A204.1 (cell line): ENCODE results near the gene RAD51B.

Experiments
- FAIRE-seq: peaks from 2 replicates; lab custom pipeline; 2012; peaks lifted over from hg19 to GRCh38; lab: Jason Lieb, UNC

The RAD51B gene

DNA sequence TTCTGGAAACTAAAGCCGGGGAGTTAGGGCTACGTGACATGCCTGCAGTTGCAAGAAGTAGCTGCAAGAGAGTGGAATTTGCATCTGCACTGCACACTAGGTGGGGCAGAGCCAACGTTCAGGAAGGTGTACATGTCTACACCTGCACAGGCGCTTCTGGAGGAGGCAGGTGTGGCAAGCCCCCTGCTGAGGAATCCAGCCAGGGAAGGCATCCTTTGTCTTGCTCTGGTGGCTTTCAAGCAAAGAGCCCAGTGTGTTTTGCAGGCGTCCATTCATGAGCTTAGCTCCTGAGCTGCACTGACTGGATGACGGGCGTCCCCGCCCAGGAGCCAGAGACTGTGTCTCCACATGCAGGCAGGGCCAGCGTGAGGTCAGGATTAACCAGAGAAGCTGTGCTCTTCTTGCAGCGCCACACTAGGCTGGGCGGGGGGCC, 856.9 kb downstream of the RAD51B start:
- FAIRE-seq = no peak

DNA sequence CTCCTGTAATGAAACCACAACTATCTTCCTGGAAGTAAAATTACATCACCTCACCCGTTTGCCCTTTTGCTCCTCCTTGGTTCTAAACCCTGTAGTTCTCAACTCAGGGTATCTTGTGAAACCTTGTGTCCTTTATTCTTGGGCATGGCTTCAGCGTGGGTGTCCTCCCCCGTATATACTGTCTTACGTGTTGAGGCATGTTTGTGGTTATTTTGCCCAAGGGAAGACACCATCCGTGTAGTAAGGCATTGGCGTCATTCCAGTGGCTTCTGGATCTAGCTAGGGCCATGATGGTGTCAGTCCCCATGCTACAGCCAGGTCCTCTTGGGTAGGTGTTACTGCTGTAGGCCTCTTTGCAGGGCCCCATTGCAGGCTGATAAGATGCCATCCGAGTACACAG, 857.9 kb downstream of the RAD51B start:
- no peak for FAIRE-seq

DNA sequence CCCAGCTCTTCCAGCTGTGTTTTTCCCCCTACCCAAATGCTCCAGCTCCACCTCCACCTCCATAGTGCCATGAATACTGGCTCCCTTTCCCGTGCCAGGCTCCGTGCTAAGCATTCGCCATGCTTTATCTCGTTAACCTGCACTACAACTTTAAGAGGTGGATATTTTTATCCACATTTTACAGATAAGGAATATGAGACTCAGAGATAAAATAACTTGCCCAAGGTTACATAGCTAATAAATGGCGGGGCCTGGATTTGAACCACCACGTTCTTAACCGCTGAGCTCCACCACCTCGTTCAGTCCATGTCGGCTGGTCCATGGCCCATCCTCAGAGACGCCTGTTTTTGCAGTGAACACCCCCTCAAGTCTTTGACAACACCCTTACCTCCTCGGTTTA, 858.3 kb downstream of the RAD51B start:
- FAIRE-seq = no peak

DNA sequence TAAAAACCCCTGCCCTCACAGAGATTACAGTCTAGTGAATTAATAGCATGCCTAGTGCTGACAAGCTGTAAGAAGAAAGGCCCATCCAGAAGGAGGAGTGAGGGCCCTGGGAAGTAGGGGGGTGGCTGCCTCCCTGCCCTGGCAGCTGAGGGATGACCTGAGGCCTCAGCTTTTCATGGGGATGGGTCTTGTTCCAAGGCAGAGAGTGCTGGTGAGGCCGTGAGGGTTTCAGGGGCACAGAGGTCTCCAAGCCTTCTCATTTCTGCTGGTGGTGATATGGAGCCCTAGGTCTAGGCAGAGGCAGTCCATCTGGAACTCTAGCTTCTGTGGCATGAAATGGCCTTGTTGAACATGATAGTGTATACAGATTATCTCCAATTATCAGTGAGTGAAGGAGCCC, 858.9 kb downstream of the RAD51B start:
- FAIRE-seq = no peak

DNA sequence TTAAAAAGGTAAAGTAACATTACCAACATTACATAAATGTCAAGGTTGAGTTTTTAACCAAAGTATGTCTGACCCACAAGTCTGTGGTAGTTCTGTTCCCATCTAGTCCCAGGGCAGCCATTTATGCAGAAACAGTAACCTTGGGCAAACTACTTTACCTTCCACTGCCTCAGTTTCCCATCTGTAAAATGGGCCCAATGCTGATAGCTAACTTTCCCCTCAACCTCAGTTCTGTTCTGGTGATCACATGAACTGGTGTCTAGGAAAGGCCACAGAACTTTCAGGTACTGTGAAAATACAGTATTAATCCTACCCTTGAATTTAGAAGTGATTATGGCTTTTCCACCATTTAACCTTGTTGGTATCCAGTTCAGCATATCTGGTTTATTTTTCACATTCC, 859.7 kb downstream of the RAD51B start:
- FAIRE-seq = no peak

DNA sequence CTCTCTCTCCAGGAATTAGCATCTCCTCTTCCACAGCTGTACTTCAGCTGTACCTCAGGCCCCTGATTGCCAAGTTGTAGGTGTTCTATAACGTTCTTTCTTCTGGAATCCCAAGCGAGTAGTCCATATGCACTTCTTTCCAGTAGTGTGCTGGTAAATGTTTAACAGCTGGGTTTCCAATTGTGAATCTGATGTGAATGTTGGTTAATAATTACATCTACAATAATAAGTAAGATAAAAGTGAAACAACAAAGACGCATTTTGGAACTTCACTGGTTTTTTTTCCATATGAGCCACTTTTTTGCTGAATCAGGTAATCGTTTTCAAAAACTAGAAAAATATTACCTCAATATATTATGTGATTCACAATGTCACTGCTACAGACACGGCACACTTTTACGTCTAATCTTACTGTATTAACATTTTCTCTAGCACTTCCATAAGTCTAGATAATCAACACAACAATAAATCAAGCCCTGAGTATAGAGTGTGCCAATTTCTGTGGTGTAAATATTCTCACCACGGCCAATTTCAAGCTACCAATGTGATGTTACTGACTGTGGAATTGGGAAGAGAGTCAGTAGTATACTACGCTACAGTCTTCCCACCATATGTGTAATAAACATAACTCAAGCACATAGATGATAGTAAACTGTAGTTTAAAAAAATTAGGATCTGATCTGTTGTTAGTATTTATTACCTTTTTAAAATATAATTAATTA, 860.3 kb downstream of the RAD51B start:
- no peak for FAIRE-seq

DNA sequence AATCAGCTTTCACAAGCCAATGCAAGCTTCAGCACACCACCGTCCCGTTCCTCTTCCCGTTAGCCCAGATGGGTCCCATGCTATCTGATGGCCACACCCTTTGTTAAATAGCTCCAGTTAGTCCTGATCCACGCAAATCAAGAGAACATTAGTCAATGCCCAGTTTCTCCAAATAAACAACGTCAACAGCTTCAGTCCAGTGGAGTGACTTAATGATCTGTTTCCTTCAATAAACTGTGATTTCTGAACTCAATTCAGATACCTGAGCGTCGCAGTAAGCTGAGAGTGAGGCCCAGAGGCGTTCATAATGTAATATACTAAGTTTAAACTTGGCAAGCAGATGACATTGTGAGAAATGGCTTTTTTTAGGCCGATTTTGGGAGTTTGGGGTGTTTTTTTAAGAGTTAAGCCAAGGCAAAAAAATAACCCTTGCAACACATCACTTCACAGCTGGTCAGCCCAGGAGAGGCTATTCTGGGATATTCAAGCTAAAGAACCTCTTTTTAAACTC, 861.0 kb downstream of the RAD51B start:
- FAIRE-seq = no peak

DNA sequence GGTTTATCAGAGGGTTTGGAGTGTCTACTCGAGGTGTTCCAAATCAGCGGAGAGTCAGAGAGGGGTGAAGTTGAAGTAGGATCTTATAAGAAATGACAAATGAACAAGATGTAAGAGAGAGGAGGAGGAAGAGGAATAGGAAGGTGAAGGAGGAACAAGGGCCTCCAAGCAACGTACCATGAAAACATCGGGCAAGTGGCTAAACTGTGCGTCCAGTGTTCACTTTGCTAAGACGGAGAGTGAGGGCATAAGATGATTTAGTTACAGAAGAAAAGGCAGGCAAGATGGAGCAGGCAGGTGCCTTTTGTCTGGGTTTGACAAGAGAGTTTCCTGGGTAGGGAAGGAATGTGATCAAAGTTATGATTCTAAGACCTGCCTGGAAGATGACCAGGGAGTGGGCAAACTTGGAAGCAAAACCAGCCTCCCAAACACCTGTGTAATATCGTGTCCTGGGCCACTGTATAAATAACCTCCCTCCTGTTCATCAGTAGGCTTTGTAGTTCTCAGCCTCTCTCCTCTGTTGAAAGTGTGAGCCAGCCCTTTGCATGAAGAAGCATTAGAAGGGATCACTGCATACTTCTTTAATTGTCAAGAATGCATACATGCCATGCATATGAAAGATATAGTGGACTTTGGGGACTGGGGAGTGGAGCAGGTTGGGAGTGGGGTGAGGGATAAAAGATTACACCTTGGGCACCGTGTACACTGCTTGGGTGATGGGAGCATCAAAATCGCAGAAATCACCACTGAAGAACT, 861.9 kb downstream of the RAD51B start:
- no peak for FAIRE-seq

DNA sequence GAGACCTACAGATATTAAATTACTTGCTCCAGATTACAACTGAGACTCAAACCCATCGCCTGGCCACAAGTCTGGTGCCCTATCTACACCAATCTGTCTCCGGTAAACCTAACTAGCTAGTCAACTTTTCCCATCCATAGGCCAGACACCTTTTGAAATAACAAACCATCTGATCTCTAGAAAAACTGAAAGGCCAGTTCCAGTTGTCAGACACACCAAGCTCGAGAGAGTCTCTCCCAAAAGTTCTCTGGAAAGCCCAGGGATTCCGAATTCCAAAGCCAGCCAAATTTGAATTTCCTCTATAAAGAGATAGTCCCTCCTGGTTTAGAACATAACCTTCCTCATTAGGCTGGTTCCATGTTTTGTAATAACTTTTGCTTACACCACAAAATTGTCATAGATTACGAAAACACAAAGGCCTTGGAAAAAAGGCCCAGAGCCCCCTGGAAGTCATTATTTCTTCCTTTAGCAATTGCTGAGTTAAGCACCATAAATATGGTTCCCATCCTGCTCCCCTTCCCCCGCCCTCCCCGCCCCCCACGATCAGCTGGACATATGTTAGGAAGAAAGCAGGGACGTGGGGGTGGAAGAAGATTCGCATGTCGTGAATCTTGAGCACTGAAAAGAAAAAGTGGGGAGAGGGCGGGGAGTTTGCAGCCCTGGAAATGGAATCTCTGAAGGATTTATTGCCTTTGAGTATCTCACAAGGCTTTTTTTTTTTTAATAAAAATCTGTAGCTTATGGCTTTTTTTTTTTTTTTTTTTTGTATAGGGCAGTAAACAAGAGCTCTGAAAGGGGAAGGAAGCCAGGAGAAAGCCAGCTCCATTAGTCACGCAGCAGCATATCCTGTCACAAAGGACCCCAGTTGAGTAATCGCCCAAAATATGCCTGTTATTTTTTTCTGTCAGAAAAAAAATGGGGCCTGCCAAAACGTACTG, 862.9 kb downstream of the RAD51B start:
- FAIRE-seq = no peak

DNA sequence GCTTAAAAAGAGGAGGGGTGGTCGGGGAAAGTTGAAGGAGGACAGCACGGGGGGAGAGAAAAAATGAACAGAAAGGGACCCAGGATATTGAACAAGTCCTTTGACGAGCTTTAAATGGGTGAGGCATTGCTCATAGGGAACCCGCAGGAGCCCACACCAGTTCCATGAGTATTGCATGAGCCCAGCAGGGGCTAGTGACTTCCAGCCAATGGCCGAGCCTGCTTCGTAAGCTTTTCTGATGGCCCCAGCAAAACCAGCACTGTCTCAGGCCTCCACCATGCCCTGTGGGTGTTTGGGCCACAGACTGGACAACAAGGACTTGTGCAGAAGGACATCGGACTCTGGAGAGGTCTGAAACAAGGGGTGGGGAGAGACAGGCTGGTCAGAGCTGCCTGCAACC, 863.7 kb downstream of the RAD51B start:
- no peak for FAIRE-seq

DNA sequence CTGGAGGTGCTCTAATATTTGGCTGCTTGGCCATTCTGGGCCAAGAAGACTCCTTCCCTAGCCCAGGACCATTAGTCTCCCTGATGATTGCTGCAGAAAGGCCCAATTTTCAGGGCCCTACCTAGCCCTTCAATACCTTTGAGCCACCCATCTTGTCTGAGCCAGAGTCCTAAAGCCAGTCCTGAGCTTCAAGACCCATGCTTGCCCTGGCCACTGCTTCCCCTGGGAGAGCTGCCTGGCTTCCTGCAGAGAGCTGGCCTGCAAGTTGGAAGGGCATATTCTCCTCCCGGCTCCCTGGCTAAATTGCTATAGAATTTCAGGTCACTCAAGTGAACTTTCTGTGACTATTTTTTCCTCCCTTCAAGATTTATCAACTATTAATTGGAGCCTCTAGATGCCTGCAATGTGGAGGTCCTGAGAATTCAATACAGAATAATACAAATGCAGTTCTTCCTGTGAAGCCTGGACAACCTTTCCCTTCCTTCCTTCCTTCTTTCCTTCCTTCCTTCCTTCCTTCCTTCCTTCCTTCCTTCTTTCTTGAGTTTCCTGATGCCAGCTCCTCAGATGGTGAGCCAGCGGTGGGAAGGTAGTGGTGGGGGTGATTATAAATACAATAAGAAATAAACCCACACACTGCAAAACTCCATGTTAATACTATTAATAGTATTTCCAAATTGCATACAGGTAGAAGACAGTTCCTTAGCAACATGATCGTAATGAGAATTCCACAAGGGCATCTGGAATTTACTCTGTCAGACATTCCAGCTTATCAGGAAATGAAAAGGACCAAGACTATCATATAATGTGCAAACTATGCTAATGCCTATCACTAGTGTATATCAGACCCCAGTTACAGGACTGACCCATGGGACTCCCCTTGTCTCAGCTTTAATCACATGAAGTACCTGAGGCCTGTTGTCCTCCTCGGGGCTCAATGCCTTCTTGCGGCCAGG, 865.2 kb downstream of the RAD51B start:
- FAIRE-seq = no peak

DNA sequence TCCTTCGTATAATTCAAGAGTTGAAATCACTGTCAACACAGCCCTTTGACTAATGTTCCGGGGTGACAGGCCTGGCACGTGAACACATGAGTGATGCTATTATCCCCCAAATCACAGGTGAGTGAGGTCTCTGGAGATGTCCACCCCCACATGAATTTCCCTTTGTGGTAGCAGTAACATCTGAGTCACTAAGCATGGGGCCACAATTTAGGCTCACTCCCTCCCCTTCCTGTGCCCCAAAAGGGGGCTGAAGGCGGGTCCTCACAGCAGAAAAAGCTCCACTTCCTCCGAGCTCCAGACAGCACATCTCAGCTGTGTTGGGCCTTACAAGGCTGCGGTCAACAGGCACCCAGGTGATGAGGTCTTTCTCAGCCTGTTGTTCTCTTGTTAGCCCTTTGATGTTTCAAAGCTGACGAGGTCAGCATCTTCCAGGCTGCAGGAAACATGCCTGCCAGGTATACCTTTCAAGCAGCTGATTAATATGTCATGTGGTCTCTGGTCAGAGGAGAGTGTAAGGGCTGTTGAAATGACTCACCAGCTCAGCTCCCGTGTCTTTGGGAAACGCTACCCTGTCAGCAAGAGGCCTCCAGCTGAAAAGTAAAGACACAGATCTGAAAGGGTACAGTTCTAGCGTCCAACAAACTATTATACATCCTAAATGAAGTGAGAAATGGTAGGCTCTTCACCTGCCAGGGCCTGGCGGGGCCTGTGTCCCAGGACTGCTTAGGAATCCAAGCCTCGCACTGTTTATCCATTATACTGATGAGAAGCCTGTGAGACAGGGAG, 866.0 kb downstream of the RAD51B start:
- no peak for FAIRE-seq

DNA sequence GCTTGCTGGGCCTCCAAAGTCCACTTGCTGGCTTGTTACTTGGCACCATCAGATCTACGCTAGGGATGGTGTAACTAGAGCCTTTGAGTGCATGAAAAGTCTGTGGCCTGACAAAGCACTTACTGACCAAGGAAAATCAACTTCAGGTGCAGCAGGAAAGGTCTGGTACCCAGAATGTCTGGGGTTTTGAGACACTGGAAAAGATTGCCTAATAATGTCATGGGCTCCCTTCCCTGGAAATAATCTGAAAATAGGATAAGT, 866.6 kb downstream of the RAD51B start:
- no peak for FAIRE-seq

DNA sequence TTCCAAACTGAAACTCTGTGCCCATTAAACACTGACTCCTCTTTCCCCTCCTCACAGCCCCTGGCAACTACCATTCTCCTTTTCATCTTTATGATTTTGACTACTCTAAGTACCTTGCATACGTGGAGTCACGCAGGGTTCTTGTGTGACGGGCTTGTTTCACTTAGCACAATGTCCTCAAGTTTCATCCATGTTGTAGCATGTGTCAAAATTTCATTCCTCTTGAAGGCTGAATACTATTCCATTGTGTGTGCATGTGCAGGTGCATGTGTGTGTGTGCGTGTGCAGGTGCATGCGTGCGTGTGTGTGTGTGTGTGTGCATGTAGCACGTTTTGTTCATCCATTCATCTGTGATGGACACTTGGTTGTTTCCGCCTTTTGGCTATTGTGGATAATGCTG, 867.1 kb downstream of the RAD51B start:
- no peak for FAIRE-seq

DNA sequence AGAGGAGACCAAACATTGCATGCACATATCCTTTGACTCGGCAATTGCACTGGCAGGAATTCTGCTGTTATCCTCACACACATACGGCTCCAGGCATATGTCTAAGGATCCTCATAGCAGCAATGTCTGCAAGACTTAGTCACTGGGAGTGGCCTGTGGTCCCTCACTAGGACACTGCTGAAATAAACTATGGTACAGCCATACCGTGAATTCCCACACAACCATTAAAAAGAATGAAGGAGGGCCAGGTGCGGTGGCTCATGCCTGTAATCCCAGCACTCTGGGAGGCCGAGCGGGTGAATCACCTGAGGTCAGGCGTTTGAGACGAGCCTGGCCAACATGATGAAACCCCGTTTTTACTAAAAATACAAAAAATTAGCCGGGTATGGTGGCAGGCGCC, 868.2 kb downstream of the RAD51B start:
- FAIRE-seq = no peak

DNA sequence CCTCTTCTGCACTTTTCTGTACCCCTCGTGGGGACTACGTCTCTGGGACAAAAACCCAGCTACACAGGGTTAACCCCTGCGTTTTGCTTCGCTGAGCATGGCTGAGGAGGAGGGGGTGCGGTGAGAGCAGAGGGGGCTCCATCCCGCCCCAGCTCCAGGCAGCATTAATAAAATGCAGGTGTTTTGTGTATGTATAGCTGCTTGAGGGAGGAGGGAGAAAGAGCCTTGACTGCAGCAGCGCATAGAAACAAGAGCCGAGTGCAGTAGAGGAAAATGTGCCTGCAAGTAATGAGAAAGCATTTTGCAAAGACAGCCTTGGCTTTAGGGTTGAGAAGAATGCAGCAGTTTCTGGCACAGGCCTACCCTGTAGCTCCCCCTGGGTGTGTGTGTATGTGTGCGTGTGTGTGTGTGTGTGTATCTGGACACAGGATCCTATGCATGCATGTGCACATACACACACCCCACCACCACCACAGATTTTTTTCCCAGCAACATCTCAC, 869.3 kb downstream of the RAD51B start:
- FAIRE-seq = no peak

DNA sequence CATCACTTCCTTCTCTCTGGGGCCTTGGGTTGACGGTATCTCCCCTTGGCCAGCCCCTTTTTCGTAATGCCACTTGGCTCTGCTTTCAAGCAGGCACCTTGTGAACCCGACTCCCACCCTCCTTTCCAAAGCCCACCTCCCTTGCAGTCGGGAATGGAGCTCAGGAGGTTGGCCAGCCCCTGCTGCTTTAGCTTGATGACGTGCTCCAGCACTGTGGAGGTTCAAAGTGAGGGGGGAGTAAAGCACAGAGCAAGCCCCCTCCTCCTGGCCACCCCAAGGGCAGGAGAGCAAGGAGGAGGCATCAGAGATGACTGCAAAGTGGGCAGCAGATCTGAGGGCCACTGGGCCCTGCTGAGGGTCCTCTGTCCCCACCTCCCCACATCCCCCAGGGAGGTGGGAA, 869.9 kb downstream of the RAD51B start:
- no peak for FAIRE-seq

DNA sequence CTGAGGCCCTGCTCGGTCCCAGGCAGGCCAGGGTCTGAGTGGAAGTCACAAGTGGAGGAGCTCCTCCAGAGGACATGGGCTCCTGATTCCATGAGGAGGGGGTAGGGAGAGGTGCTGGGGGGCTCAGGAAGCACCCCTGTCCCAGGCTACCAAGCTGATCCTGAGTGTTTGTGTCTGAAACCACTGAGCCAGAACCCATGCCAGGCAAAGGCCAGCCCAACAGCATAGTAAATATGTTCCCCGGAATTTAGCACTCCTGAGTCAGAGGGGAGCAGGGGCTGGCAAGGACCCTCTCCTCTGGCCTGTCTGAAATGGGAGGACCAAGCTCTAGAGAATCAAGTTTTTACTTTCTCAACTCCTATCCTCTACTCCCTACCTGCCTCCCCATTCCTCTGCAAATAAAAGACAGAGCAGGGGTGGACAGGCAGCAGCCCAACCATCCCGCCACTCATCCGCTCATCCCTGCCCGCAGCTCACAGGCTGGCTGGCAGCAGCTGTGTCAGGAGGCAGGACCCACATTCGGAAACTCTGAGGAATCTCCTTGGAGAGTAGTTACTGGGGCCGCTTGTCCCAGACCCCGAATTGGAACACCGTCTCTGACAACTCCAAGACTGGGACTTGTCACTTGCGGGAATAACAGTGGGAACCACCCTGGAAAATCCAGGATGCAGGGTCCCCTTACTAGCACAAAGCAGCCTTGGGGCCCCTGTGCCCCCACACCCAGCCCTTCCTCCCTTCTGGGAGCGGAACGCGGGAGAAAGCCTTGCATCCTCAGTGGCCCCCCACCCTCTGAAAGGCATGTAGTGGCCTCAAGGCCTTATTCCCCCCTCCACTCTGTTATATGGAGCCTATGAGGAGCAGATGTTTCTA, 870.7 kb downstream of the RAD51B start:
- FAIRE-seq = no peak

DNA sequence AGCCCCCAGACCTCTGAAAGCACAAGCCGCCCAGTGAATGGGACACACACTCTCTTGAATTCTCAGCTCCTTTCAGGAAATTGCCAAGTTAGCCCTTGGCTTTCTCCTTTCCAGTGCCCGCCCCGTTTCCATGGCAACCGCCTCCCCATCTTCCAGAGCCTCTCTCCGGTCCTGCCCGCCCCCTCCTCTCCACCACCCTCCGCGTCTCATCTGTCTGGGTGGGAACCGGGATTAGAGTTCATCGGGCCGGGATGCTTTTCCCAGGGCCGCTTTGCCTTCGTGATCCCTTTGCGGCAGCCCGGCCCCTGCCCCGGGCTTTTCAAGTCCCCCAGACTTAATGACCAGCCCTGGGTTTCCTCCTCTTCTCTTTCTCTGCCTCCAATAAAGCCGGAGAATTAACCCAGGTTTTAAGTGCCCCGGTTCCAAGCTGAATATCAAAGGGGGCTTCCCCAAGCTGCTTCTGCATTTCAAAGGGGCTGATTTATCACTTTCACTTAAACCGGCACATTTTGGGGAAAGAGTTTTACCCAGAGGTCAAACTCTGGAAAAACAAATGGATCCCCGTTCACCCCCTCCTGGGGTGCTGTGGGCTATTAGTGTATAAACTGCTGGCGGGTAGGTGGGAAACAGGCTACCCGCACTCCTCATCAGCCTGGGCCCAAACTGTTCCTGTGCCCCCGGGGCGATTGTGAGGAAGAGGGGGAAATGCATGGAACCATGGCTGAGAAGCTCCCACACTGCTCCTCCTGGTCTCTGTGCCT, 871.6 kb downstream of the RAD51B start:
- no peak for FAIRE-seq
